Panc1 (cell line): ENCODE measurements around the gene RNF227. TPM values are rescaled to one million over a fixed set of nuclear protein-coding genes. Genes with fewer than 3 reads are reported as not detected.

Experiments used
- ATAC-seq: fragments of 200-7000 bp; cut with Tn5 transposase; 2 replicates; pipeline ENCODE4 v1.9.1; 2020; ENCODE audit warnings: mild to moderate bottlenecking, moderate library complexity
- BruUV-seq: library from RNA; stranded (reverse); fragments of 400-500 nt; replicated peaks from 2 replicates; lab custom pipeline; 2021; lab: Mats Ljungman, UMichigan
- CTCF ChIA-PET: fragments of 300-600 bp; sonication (Branson Sonifier 250); formaldehyde crosslinking; loops from one replicate; lab custom pipeline; 2022; ENCODE audit warnings: antibody characterized with exemption; lab: Charles Lee
- POLR2A ChIA-PET: fragments of 300-600 bp; sonication (Branson Sonifier 250); formaldehyde crosslinking; loops from one replicate; lab custom pipeline; 2022; ENCODE audit warnings: antibody characterized with exemption; lab: Charles Lee
- DNase-seq: peaks from one replicate; pipeline ENCODE4 v3.0.0-alpha.2; 2010; ENCODE audit warnings: low read depth, low spot score
- H3K27ac ChIP-seq: 2 replicates; pipeline ENCODE4 v1.5.1; 2011; ENCODE audit warnings: mild to moderate bottlenecking, low read length, inconsistent platforms
- H3K27me3 ChIP-seq: fragments of 200-500 bp; sonication (Bioruptor generic); 2 replicates; pipeline ENCODE4 v1.6.0; 2014; ENCODE audit warnings: low read length, inconsistent platforms; ENCODE audit not compliant: control insufficient read depth, insufficient read depth
- H3K36me3 ChIP-seq: fragments of 200-500 bp; sonication (Bioruptor generic); 2 replicates; pipeline ENCODE4 v1.5.1; 2014; ENCODE audit warnings: inconsistent platforms, mild to moderate bottlenecking, low read length, moderate library complexity; ENCODE audit not compliant: control insufficient read depth, insufficient read depth
- H3K4me1 ChIP-seq: 2 replicates; pipeline ENCODE4 v1.5.1; 2011; ENCODE audit warnings: inconsistent platforms, mild to moderate bottlenecking, low read length, moderate library complexity; ENCODE audit not compliant: control insufficient read depth, insufficient read depth
- H3K4me3 ChIP-seq, 2 experiments: 2 replicates each; pipeline ENCODE4 v1.5.1; 2011 to 2012; ENCODE audit warnings: low read depth in 2 of 2, low read length in 2 of 2, mild to moderate bottlenecking in 2 of 2, inconsistent platforms in 1 of 2, moderate library complexity in 1 of 2
- H3K9me3 ChIP-seq: fragments of 200-500 bp; sonication (Bioruptor generic); 2 replicates; pipeline ENCODE4 v1.5.1; 2014; ENCODE audit warnings: low read depth, mild to moderate bottlenecking, inconsistent platforms, low read length, moderate library complexity; ENCODE audit not compliant: control insufficient read depth, insufficient read depth
- POLR2AphosphoS5 ChIP-seq: IDR thresholded peaks from 2 replicates; pipeline ENCODE4 v1.6.1; 2012; ENCODE audit warnings: mild to moderate bottlenecking, low read depth, low read length, moderate library complexity
- SIN3A ChIP-seq: IDR thresholded peaks from 2 replicates; pipeline ENCODE4 v1.6.1; 2012; ENCODE audit warnings: low read depth, mild to moderate bottlenecking, low read length, moderate library complexity, borderline replicate concordance; ENCODE audit not compliant: insufficient read depth
- TCF7L2 ChIP-seq: IDR thresholded peaks from 2 replicates; pipeline ENCODE4 v1.6.1; 2011; ENCODE audit warnings: mild to moderate bottlenecking, low read depth, low read length, inconsistent platforms
- in situ Hi-C: cut with HindIII; loops from 2 replicates; pipeline ENCODE4 v1.10.0; 2016; ENCODE audit warnings: low sequenced_read_pairs, low pct_unique_long_range_greater_than_20kb
- intact Hi-C: fragments of 100-400 bp; cut with micrococcal nuclease; formaldehyde crosslinking; loops from one replicate; pipeline ENCODE4 v1.10.0; 2022; ENCODE audit not compliant: unreplicated experiment
- total RNA-seq: library from RNA; stranded (reverse); gene quantifications from one replicate; pipeline ENCODE4 v1.2.1, GENCODE V29; 2021; ENCODE audit not compliant: unreplicated experiment
- TF ChIP-seq, protein P1 (sequence below), 2 experiments: IDR thresholded peaks; 2 replicates each; pipeline ENCODE4 v1.6.1; 2011 to 2012; ENCODE audit warnings: low read depth in 2 of 2, control low read depth in 1 of 2, low read length in 1 of 2, mild to moderate bottlenecking in 1 of 2, moderate library complexity in 1 of 2; ENCODE audit not compliant: insufficient read depth in 1 of 2
- TF ChIP-seq, protein P2 (sequence below): fragments of 450-650 bp; IDR thresholded peaks from 2 replicates; pipeline ENCODE4 v1.5.1; 2017; ENCODE audit warnings: mild to moderate bottlenecking

Gene RNF227
- total RNA-seq, 1 experiment from 2014 or later: 2.6 TPM

DNA sequence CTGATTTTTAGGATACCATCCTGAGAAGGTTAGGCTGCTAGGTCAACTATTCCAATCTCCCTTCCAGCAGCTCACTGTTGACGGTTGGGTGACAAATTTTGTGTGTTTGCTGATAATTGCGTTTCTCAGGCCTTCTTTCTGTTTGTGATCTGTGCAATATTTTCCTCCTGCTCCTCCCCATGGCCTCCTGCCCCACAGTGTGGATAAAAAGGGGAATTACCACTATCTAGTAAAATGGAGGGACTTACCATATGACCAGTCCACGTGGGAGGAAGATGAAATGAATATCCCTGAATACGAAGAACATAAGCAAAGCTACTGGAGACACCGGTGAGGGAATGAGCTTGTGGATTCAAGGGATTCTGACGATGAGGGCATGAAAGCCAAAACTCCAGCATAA is 18.3 kb downstream of the RNF227 start:
- H3K4me3 ChIP-seq: no peak overlapping the region
- ATAC-seq (peak; percentile 78), DNase-seq (no peak)
- BruUV-seq: no TSS peak
- H3K9me3 ChIP-seq: no peaks in the 10 kb centered on the region
- CTCF ChIA-PET: no interaction called here
- intact Hi-C loops (loop anchor here (2.0 kb wide), 1 partner anchor 35 kb away; no protein-coding TSS in a partner anchor), in situ Hi-C loops (no loop called here)
- no peaks in the 10 kb centered on the region for H3K27me3 ChIP-seq
- no peaks in the 10 kb centered on the region for H3K4me1 ChIP-seq
- TF ChIP-seq, protein P1, sequence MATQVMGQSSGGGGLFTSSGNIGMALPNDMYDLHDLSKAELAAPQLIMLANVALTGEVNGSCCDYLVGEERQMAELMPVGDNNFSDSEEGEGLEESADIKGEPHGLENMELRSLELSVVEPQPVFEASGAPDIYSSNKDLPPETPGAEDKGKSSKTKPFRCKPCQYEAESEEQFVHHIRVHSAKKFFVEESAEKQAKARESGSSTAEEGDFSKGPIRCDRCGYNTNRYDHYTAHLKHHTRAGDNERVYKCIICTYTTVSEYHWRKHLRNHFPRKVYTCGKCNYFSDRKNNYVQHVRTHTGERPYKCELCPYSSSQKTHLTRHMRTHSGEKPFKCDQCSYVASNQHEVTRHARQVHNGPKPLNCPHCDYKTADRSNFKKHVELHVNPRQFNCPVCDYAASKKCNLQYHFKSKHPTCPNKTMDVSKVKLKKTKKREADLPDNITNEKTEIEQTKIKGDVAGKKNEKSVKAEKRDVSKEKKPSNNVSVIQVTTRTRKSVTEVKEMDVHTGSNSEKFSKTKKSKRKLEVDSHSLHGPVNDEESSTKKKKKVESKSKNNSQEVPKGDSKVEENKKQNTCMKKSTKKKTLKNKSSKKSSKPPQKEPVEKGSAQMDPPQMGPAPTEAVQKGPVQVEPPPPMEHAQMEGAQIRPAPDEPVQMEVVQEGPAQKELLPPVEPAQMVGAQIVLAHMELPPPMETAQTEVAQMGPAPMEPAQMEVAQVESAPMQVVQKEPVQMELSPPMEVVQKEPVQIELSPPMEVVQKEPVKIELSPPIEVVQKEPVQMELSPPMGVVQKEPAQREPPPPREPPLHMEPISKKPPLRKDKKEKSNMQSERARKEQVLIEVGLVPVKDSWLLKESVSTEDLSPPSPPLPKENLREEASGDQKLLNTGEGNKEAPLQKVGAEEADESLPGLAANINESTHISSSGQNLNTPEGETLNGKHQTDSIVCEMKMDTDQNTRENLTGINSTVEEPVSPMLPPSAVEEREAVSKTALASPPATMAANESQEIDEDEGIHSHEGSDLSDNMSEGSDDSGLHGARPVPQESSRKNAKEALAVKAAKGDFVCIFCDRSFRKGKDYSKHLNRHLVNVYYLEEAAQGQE (IDR thresholded peaks at IDR 0.05; ENCODE audit: insufficient read depth in 1 of 2, low read depth in 2 of 2, low read length in 1 of 2): no peak
- no peak for TF ChIP-seq TCF7L2
- TF ChIP-seq, protein P2, sequence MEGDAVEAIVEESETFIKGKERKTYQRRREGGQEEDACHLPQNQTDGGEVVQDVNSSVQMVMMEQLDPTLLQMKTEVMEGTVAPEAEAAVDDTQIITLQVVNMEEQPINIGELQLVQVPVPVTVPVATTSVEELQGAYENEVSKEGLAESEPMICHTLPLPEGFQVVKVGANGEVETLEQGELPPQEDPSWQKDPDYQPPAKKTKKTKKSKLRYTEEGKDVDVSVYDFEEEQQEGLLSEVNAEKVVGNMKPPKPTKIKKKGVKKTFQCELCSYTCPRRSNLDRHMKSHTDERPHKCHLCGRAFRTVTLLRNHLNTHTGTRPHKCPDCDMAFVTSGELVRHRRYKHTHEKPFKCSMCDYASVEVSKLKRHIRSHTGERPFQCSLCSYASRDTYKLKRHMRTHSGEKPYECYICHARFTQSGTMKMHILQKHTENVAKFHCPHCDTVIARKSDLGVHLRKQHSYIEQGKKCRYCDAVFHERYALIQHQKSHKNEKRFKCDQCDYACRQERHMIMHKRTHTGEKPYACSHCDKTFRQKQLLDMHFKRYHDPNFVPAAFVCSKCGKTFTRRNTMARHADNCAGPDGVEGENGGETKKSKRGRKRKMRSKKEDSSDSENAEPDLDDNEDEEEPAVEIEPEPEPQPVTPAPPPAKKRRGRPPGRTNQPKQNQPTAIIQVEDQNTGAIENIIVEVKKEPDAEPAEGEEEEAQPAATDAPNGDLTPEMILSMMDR: no peak; the same call in 1 of the 2 replicates
- no peak for TF ChIP-seq POLR2AphosphoS5
- no peak for TF ChIP-seq SIN3A
- H3K36me3 ChIP-seq: peaks cover 12% of the 10 kb centered on the region; the same call in 1 of the 2 replicates
- no peak overlapping the region; the same call in 1 of the 2 replicates for H3K27ac ChIP-seq
- POLR2A ChIA-PET: no interaction called here

DNA sequence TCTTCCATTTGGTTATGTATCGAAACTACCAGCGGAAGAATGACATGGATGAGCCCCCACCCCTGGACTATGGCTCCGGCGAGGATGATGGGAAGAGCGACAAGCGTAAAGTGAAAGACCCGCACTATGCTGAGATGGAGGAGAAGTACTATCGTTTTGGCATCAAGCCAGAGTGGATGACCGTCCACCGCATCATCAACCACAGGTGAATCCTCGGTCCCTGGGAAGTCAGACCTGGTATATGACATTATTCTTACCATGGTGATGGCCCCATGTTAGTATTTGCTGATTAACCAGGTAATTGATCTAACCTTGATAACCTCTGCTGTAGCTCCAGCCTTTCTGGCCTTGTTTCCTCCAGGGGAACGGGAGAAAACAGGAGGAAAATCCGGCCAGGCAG is 19.0 kb downstream of the RNF227 start:
- in situ Hi-C loops: no loop called here
- Histone ChIP-seq H3K27me3 (no peaks in the 10 kb centered on the region), H3K36me3 (peaks cover 13% of the 10 kb centered on the region; the same call in 1 of the 2 replicates), H3K27ac (no peak overlapping the region), H3K9me3 (no peaks in the 10 kb centered on the region), H3K4me3 (no peak overlapping the region), H3K4me1 (no peaks in the 10 kb centered on the region)
- TF ChIP-seq, protein P1 (IDR thresholded peaks at IDR 0.05; ENCODE audit: insufficient read depth in 1 of 2, low read depth in 2 of 2, low read length in 1 of 2): no peak
- TF ChIP-seq POLR2AphosphoS5: no peak
- no peak for TF ChIP-seq SIN3A
- TF ChIP-seq TCF7L2: no peak
- TF ChIP-seq, protein P2: no peak
- ATAC-seq: no peak
- DNase-seq: no peak
- CTCF ChIA-PET: no interaction called here
- intact Hi-C loops: loop anchor here (2.0 kb wide), 1 partner anchor 34 kb away; no protein-coding TSS in a partner anchor
- BruUV-seq: no TSS peak
- POLR2A ChIA-PET: no interaction called here
